HTERT RPE-1 (cell line): ENCODE data around the gene CPSF4L.
"Not testable (repeated sequence)": the region's sequence is repeated elsewhere in the genome, so short reads cannot be mapped to it uniquely, and the experiment has no call there.

Source experiments
- in situ Hi-C: fragments of 300-500 bp; cut with MboI; formaldehyde crosslinking; loops from 4 replicates; pipeline ENCODE4 v1.14.3; 2020; ENCODE audit warnings: low sequenced_read_pairs

The CPSF4L gene

GRCh38 chr17:73268582-73269328 is 7.1 kb upstream of the CPSF4L start:
- in situ Hi-C loops = no loop called here

DNA sequence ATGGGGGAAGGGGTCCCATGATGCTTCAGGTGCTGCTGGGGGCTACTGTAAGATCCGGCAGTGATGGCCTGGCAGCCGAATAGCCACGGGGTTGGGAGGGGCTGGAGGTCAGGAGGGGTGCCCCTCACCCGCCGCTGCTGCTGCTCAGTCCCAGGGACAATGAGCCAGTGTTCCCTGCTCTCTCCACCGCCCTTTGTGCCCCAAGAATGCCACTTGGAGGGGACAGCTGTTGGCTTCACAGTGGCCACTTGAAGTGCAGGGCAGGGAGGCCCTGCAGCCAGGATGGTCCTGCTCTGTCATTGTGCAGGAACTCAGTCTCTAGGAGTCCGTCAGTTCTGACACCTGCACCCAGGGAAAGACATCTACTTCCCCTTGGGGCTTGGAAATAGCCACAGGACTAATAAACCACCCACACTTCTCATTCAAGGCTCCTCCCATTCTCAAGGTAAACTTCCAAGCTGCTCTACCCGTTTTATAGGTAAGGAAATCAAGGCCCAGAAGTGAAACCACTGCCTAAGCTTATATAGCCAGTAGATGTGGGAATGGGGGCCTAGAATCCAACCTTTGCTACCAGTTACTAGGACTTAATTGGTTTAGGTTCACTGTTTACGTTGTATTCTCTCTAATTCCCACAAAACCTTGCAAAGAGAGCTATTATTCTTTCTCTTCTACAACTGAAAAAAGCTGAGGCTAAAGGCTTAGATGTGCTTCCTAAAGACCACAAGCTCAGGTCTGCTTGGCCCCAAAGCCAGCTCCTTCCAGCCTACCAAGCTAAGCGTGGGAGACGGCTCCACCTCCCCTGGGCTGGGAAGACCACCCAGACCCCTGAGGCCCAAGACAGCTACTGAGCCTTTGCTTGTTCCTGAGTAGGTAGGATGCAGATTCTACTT is 6.2 kb upstream of the CPSF4L start:
- in situ Hi-C loops = no loop called here

DNA sequence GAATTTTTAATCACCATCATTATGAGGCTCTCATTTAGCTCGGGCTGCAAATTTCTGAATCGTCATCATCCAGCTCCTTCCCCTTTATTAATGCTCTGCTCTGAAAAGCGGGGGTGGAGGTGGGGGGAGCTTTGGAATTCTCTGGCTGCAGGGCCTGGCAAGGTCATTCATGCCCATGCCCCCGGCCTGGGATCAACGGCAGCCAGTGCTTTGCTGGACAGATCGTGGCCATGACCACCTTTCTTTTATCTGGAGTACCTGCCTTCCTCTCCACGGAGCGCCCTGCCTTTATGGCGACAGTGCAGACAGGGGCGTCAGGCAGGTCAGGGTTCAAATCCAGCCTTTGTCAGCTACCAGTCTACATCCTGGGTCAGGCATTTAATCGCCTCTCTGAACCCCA is 5.1 kb upstream of the CPSF4L start:
- in situ Hi-C loops = no loop called here

- in situ Hi-C loops = no loop called here
Measured at GRCh38 chr17:73265646-73266640, 4.3 kb upstream of the CPSF4L start.

DNA sequence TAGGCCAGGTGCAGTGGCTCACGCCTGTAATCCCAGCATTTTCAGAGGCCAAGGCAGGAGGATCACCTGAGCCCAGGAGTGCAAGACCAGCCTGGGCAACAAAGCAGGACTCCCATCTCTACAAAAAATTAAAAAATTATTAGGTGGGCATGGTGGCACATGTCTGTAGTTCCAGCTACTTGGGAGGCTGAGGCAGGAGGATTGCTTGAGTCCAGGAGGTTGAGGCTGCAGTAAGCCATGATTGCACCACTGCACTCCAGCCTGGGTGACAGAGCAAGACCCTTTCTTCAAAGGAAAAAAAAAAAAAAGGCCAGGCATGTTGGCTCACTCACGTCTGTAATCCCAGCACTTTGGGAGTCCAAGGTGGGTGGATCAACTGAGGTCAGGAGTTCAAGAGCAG is 2.8 kb upstream of the CPSF4L start:
- in situ Hi-C loops = not testable (repeated sequence)

- in situ Hi-C loops = no loop called here
Measured at GRCh38 chr17:73262676-73263642, 1.3 kb upstream of the CPSF4L start.

DNA sequence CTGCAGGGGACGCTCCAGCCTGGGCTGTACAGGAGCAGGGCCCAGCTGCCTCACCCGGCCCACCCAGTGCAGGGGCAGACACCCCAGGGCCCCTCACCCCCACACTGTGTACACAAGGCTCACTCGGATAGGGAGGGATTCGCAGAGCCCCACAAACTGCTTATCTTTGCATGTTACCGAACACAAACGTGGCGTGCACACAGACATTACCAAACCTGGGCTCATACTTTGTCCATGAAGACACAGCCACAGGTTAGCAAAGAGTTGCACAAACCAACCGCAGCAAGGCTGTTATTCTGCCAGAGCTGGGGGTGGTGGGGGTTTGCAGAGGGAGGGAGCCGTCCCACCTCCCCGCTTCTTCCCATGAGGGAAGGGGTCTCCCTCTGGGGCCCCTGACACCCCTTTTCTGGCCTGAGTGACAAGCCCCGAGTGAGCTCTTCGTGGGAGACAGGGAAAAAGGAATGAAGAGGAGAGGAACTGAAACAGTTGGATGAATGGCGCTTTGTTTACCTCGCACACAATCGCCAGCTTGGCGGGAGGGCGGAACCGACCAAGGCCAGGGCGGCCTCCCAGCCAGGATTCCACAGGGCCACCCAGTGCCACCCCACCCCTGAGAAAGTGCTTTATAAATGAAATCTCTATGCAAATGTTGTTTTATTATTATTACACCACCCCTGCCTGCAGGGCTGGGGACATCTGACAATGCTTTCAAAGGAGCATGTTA is 434 bp upstream of the CPSF4L start:
- in situ Hi-C loops = no loop called here

DNA sequence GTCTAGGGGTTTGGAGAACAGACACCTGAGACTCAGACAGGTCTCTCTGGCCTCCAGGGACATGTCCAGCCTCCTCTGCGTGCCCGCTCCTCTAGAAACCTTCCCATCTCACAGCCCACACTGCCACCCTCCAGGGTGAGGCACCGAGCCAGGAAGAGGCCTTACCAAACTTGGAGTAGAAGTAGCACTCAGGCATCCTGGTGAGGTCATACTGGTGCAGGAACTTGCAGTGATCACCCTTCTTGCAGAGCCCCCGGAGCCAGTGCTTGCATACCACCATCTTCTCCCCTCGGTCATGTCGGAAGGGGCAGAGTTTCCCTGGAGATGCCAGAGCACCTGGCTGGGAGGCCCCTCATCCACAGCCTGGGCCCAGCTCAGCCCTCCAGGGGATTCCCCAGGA is 4.2 kb downstream of the CPSF4L start:
- in situ Hi-C loops = no loop called here

GRCh38 chr17:73256220-73256619 is 5.5 kb downstream of the CPSF4L start:
- in situ Hi-C loops = no loop called here

GRCh38 chr17:73255671-73256181 is 6.0 kb downstream of the CPSF4L start:
- in situ Hi-C loops = no loop called here

DNA sequence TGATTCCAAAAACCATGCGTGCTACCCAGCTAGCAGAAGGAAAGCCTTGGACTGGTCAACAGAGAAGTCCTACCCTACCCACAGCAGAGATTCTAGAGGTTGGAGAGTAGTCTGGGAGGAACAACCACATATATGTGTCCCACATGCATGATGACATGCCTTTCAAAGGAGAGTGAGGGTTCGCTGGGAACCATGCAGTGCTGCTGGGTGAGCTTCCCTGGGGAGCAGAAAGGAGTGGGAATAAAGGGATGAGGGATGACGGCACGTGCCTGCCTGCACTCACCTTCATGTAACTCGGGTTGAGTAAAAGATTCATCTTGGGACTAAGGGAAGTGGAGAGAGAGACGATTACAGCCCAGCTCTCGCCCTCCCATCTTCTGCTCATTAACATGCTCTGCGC is 9.8 kb downstream of the CPSF4L start:
- in situ Hi-C loops = no loop called here

GRCh38 chr17:73250851-73251640 is 10.6 kb downstream of the CPSF4L start:
- in situ Hi-C loops = no loop called here

GRCh38 chr17:73249700-73250099 is 12.0 kb downstream of the CPSF4L start:
- in situ Hi-C loops = no loop called here

- in situ Hi-C loops = no loop called here
Measured at GRCh38 chr17:73248532-73248931, 13.1 kb downstream of the CPSF4L start.

DNA sequence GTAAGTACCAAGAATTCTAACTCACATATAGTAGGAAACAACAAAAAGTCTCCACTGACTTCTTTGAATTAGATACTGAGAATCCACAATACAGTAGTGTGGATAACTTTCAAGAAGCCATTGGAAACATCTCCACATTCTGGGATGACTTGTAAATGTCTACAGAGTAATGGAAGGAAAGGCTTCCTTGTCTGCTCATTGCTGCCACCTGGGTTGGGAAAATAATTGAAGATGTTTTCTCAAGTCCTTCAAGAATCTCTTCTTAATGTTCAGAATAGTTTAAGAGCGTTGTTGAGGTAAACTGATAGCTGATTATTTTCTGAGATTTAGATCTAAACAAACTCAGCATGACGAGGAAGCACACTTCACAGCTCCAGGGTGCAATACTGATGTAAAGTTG is 14.0 kb downstream of the CPSF4L start:
- in situ Hi-C loops = no loop called here

- in situ Hi-C loops = no loop called here
Measured at GRCh38 chr17:73240561-73240960, 21.1 kb downstream of the CPSF4L start.

- in situ Hi-C loops = no loop called here
Measured at GRCh38 chr17:73237714-73238113, 24.0 kb downstream of the CPSF4L start.

DNA sequence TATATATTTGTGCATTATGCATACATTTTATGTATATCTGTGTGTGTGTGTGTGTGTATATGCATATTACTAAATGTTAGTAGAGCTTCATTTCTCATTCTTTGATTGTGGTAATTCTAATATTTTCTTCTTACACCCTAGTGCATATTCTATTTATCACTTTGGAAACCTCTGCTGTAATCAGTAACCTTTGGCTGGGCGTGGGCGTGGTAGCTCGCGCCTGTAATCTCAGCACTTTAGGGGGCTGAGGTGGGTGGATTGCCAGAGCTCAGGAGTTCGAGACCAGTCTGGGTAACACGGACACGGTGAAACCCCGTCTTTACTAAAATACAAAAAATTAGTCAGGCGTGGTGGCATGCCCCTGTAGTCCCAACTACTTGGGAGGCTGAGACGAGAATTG is 26.9 kb downstream of the CPSF4L start:
- in situ Hi-C loops = no loop called here
